Stimulated activated naive CD4-positive, alpha-beta T cell treated with Interleukin-2 at 50 U/mL for 16 hours (primary cell): ENCODE results near the gene TCEA2.

Experiments used
- DNase-seq: peaks from one replicate; lab custom pipeline; 2025; lab: John Stamatoyannopoulos, UW

The TCEA2 gene

GRCh38 chr20:64049060-64049877, 13.7 kb upstream of the TCEA2 start, which contains the start of gene SOX18:
TSS of gene SOX18 (minus strand) at chr20:64049639. CDS start at chr20:64049516, 123 bp downstream.
- DNase-seq, result peak; percentile 16

DNA sequence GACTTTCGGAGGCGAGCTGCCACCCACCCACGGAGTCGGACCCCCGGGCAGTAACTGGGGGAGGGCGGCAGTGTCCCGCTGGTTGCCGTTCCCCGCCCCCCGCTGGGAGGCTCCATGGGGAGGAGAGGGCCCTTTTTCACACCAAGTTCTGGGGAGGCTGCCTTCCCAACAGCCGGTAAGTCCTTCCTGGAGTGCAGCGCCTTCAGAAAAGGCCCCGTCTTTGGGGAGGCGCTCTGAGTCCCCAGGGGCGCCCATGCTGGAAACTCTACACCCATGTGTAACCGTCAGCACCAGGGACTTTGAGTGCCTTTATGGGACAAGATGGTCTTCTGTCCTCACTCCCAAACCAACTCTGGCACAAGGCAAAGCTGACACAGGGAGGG, 13.1 kb upstream of the TCEA2 start:
- DNase-seq, result no peak

DNA sequence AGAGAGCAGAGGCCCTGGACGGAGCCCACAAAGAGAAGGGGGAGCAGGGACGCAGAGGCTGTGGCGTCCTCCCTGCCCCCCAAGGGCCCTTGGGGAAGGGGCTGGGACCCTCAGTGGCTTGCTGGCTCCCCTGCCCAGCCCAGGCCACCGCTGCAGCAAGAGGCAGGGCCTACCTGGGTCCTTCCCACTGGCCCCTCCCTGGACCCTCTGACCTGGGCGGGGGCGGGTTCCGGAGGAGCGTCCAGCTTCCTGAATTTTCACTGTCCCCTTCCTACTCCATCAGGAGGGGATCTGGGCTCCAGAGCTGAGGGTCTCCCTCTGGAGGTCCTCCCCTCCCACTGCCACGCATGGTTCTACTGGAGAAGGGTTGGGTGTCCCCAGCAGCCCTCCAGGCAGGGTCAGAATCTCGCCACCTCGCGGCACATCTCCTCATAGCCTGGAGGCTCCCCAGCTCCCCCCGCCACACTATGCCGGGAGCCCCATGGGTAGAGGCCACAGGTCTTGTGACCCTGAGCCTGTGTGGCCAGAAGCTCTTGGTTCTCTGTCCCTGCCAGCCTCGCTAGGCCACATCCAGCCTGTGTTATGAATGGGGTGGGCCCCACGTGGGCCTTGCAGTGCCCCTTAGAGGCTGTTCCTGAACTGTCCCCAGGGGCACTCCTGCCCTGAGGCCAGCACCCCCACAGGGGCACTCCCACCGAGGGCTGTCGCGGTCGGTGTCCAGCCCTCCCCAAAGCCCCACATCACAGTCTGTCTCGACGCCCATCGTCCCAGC, 12.6 kb upstream of the TCEA2 start:
- DNase-seq, result no peak

- no peak for DNase-seq
Measured at GRCh38 chr20:64051033-64051452, 12.0 kb upstream of the TCEA2 start.

- no peak for DNase-seq
Measured at GRCh38 chr20:64051561-64052325, 11.3 kb upstream of the TCEA2 start.

- DNase-seq, result no peak
Measured at GRCh38 chr20:64052326-64052722, 10.7 kb upstream of the TCEA2 start.

- no peak for DNase-seq
Measured at GRCh38 chr20:64052987-64053840, 9.8 kb upstream of the TCEA2 start.

DNA sequence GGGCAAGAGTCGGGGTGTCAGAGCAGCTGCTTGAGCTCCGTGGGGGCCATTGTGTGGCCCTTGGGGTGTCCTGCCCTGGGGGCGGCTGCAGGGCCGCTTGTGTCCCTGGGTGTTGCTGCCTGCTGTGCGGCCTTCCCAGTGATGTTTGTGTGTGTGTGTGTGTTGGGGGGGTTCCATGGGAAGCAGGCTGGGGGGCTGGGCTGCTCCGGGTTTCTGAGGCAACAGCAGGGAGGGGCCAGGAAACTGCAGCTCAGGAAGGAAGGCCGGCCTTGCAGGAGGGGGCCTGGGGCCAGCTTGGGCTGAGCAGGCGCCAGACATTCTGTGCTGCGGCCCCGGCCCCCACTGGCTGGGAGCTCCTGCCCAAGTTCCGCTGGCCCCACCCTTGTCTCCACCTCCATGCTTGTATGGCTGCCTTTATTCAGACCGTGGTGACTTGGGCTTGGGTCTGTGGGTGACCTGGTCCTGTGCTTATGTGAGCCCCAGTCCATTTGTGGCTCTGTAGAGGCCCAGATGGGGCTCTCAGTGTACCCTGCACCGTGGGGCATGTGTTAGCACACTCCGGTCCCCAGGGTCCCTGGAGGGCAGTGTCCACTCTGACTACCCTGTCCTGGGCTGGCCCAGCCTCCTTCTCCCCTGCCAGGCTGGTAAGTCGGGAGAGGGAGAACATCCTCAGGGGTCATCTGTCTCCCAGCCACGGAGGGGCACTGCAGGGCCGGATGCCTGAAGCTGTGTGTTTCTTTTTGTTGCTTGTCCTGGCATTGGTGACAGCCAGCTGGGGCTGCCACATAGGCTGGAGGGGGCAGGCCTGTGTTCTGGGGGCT, 8.9 kb upstream of the TCEA2 start:
- no peak for DNase-seq

- no peak for DNase-seq
Measured at GRCh38 chr20:64055396-64055892, 7.6 kb upstream of the TCEA2 start.

DNA sequence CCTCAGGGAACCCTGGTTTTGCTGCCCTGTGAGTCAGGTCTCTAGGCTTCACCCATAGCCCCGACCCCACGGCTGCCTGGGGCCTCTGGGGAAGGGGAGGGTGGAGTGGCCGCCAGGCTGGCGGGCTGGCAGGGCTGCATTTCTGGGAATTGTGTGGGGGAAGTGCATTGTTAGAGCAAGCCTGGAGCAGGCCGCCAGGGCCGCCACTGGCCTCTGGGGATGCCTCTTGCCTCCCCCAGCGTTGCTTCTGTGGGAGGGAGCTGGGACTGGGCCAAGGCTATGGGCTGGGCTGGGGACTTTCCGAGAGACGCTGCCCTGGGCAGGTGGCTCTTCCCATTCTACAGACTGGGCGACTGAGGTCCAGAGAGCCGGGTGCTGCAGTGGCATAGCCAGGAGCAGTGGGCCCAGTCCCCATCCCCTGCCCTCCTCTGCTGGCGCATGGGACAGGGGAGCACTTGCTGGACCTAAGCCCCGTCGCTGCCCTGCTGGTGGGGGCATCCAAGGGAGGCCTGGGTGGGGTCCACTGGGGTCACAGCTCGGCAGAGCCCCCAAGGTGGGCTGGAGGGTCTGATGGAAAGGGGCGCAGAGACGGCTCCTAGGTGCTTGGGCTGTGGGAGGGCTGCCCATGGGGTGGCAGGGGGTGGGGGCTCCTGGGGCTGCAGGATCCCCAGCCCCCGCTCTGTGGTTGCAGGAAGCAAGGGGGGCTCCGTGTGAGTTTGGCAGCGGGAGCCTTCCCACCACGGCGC, 6.9 kb upstream of the TCEA2 start:
- no peak for DNase-seq

- no peak for DNase-seq
Measured at GRCh38 chr20:64056639-64056888, 6.4 kb upstream of the TCEA2 start.

GRCh38 chr20:64056889-64057627, 5.9 kb upstream of the TCEA2 start:
- DNase-seq, result no peak

- DNase-seq, result peak; percentile 76
Measured at GRCh38 chr20:64057628-64058498, 5.1 kb upstream of the TCEA2 start.

GRCh38 chr20:64058536-64058935, 4.5 kb upstream of the TCEA2 start:
- DNase-seq, result no peak

- no peak for DNase-seq
Measured at GRCh38 chr20:64062276-64062595, 762 bp upstream of the TCEA2 start.

- peak; percentile 29 for DNase-seq
Measured at GRCh38 chr20:64063389-64064144, 569 bp downstream of the TCEA2 start.

DNA sequence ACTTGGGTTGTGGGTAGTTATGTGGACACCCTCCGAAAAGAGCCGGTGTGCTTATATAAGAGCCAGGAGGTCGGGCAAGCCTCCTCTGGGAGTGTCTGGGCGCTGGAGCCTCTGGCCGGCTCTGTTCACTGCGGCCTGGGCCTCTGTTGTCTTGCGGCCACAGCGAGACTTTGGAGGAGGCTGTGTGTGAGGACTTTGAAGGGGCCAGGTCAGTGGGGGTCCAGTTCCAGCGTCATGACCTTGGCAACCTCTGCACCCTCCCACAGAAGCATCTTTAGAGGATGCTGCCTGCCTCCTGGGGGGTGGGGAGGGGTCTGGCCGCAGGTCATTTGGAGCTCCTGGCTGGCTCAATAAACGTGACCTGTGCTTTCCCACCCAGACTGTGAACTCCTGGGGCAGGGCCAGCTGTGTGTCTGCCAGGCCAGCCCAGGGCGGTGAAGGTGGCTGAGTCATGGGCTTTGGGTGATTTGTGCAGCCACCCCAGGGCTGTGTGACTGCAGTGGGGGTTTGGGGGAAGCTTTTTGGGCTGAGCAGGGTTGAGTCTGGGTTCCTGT, 1.2 kb downstream of the TCEA2 start:
- no peak for DNase-seq
